Astrocyte of the cerebellum (primary cell): Measurements from ENCODE around the gene CNTN5.

Source experiments
- DNase-seq: peaks from one replicate; pipeline ENCODE4 v3.0.0-alpha.2; 2011; ENCODE audit warnings: low read depth
- H3K4me3 ChIP-seq: 2 replicates; pipeline ENCODE4 v1.5.1; 2011; ENCODE audit warnings: mild to moderate bottlenecking, low read depth, low read length, moderate library complexity
- CTCF ChIP-seq: IDR thresholded peaks from 2 replicates; pipeline ENCODE4 v1.5.1; 2012; ENCODE audit warnings: low read length, low read depth, moderate library complexity, mild to moderate bottlenecking; ENCODE audit errors: missing control alignments
- in situ Hi-C: cut with HindIII; loops from 2 replicates; pipeline ENCODE4 v1.10.0; 2017; ENCODE audit warnings: low sequenced_read_pairs

Gene CNTN5

GRCh38 chr11:100214791-100215190, 1194.0 kb downstream of the CNTN5 start:
- no peak for TF ChIP-seq CTCF
- H3K4me3 ChIP-seq = no peak overlapping the region
- in situ Hi-C loops = no loop called here
- no peak for DNase-seq

- no peak overlapping the region for H3K4me3 ChIP-seq
- no peak for TF ChIP-seq CTCF
- DNase-seq = no peak
- in situ Hi-C loops = no loop called here
Measured at GRCh38 chr11:100220801-100221200, 1200.1 kb downstream of the CNTN5 start.

GRCh38 chr11:100221791-100222190, 1201.0 kb downstream of the CNTN5 start:
- no peak overlapping the region for H3K4me3 ChIP-seq
- in situ Hi-C loops = no loop called here
- no peak for TF ChIP-seq CTCF
- DNase-seq = no peak

- no peak for DNase-seq
- in situ Hi-C loops = no loop called here
- no peak overlapping the region for H3K4me3 ChIP-seq
- no peak for TF ChIP-seq CTCF
Measured at GRCh38 chr11:100224541-100225034, 1203.8 kb downstream of the CNTN5 start.

GRCh38 chr11:100229086-100229485, 1208.3 kb downstream of the CNTN5 start:
- H3K4me3 ChIP-seq = no peak overlapping the region
- in situ Hi-C loops = no loop called here
- DNase-seq = no peak
- TF ChIP-seq CTCF = no peak

- no peak for TF ChIP-seq CTCF
- no peak for DNase-seq
- in situ Hi-C loops = no loop called here
- H3K4me3 ChIP-seq = no peak overlapping the region
Measured at GRCh38 chr11:100232006-100232405, 1211.3 kb downstream of the CNTN5 start.

- no peak for DNase-seq
- TF ChIP-seq CTCF = no peak
- in situ Hi-C loops = no loop called here
Measured at GRCh38 chr11:100235085-100235484, 1214.3 kb downstream of the CNTN5 start.

More at GRCh38 chr11:100235085-100235484, 1214.3 kb downstream of the CNTN5 start:
- H3K4me3 ChIP-seq = no peak overlapping the region
